Stromal cell of bone marrow (primary cell): ENCODE data around the gene HDC.

Experiments
- DNase-seq: peaks from one replicate; pipeline ENCODE4 v3.0.0-alpha.2; 2012; ENCODE audit warnings: low read depth

HDC gene

DNA sequence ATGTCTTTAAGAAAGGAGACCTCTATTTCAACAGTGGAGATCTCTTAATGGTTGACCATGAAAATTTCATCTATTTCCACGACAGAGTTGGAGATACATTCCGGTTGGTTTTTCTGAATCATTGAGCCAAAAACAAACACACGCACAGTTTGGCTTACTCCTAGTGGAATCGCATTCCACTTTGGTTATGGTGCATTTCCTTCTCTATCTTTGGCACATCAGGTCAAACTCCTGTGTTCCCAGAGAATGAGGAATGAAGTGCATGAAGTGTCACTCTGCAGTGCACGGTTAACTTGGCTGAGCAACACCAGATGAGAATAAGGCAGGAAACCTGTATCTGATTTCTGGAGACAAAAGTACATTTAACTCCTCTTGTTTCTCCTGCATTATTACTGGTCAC lies 38.5 kb downstream of the HDC start:
- DNase-seq = peak; percentile 38

DNA sequence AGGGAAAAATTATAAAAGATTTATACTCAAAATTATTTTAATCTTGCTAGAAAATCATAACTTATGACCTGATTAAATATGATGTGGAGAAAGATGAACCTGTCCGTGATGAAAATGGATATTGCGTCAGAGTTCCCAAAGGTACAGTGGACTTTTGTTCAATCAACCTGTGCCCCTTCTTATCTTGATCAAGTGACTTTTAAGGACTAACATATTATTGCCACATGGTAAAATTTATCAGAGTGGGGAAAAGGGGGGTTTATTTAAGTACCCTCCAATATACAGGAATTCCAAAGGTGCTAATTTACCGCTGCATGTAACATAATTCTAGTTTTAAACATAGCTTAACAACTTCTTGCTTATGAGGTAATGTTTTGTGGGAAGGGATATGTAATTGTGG lies 39.6 kb downstream of the HDC start:
- DNase-seq = no peak

DNA sequence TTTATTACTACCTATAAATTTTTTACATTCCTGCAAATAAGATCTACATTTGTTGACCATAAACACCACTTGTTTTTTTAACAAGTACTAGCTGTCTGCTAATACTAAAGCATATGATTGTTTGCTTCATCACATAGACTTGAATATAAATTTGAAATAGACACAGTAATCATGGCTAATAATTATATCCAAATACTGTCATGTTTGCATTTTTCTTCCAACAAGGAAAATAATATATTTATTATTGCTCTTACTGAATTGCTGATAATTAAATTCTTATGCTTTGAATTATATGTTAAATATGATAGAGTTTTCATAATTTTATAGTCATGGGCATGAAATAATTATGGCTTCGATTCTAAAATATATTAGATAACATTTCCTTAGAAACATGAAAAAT lies 40.5 kb downstream of the HDC start:
- no peak for DNase-seq

DNA sequence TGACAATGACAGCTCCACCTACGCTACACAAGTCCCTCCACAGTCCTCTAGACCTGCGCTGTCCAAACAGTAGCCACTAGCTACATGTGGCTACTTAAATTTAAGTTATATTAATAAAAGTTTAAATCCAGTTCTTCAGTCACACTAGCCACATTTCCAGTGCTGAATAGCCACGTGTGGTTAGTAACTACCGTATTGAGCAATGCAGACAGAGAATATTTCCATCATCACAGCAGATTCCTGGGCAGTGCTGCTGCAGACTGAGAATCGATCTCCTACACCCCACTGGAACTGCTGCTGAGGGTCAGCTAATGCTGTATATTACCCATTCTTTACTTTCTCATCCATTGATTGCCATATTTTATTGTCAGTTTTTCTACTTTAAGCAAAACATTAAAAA lies 40.9 kb downstream of the HDC start:
- no peak for DNase-seq

DNA sequence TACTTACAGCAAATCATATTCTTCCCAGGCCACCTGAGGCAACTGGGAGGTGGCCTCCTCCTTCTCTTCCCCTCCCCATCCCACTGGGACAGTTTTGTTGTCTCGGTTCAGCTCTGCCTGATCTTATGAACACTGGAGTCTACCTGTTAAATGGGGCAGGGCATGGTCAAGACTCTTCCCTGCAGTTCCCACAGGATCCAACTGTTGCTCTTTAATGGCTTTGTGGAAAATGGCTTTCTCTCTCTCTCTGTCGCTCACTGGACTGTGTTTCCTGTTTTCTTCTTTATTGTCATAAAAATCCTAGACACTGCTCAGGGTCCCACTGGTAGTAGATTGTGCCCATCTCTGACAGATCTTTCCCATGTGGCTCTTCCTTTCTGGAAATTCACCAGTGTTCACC lies 43.3 kb downstream of the HDC start:
- DNase-seq = no peak

DNA sequence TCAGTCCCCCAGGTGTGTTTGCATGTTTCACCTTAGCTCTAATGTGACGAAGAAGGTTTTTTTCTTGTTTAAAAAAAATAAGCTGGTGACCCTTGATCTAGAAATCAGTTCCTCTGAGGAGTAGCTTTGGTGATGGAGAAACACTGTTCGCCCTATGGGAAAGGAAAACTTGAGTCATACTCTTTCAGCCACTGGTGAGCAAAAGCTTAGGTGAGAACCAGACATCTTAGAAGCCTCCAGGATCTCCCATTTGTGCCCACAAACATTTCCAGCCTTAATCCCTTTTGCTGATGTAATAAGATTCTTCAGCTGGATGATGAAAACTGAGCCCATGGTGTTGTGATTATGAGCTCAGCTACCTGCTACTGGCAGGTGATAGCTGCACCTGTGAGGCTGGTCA lies 45.7 kb downstream of the HDC start:
- DNase-seq = no peak

DNA sequence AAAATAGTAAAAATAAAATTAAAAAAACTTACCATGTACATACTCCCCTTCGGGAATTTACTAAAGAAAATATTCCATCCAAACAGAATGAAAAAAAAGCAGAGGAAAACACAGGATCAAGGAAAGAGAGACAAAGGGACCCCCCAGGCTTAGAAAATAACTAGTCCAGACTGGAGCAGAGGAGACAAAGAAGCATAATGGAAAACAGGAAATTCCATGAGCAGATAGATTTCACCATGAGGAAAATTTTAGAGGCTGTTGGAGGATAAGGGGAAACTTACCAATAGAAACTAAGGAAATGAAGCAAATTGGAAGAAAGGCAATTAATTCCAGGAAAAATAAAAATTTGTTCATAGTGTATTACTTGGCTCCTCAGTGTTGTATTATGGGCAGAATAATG lies 46.8 kb downstream of the HDC start:
- no peak for DNase-seq

DNA sequence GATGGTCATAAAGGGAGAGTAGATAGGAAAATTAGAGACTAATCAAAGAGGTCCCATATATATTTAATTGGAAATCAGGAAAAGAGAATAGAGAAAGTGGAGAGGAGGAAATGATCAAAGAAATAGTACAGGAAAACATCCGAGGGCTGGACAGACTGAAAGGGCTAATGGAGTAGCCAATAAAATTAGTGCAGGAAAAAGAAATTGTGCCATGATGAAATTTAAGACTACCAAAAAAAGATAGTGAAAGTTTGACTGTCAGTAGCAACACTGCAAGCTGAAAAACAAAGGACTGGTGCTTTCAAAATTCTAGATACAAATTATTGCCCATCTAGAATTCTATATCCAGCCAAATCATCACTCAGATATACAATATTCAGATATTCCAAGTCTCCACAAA lies 47.2 kb downstream of the HDC start:
- no peak for DNase-seq

DNA sequence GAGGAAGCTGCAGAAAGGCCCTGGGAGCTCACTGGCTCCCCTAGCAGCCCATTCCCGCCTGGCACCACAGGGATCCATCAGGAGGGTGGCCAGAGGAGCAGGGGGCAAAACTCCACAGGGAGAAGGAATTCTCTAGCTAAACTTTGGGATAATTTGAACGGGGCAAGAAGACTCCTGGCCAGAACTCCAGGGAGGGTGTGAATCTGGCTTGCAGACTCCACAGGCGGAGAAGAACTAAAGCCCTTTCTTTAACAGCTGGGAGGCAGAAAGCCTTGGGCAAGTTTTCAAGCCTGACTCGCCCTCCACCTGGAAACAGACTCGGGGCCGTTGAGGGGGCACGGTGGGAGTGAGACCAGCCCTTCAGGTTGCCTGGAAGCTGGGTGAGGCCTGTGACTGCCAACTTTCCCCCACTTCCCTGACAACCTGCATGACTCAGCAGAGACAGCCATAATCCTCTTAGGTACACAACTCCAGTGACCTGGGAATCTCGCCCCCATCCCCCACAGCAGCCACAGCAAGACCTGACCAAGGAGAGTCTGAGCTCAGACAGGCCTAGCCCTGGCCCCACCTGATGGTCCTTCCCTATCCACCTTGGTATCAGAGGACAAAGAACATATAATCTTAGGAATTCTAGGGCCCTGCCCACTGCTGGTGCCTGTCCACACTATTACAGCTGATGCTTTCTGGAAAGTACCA lies 54.9 kb downstream of the HDC start:
- no peak for DNase-seq

DNA sequence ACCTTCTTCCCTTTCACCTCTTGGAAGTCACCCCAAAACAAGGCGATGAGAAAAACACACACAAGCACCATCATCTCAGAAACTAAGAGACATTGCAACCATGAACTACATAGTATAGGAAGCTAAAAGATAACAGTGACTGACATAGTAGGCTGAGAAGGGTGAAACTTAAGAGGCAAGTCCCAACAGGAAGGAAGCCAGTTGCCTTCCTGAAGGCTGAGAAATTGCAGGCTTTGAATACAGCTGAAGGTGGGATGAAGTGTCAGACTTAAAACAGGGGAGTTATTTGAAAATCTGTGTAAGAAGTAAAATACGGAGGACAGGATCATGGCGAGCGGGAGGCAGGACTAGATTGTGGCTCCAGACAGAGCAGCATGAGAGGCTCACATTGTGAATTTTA lies 55.7 kb downstream of the HDC start:
- no peak for DNase-seq

DNA sequence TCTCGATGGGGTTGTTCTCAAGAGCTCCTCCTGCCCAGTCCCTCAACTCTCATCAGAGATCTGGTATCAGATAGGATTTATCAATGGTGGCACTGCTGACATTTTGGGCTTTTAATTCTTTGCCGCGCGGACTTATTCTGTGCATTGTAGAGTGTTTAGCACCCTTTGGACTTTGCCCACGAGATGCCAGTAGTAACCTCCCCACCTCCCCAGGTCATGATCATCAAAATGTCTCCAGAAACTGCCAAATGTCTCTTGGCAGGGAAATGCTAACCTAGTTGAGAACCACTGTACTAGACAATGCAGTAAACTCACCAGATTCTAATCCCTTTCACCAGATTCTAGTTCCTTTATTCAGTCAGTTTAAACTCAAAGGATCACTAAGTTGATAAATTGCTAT lies 59.5 kb downstream of the HDC start:
- no peak for DNase-seq

DNA sequence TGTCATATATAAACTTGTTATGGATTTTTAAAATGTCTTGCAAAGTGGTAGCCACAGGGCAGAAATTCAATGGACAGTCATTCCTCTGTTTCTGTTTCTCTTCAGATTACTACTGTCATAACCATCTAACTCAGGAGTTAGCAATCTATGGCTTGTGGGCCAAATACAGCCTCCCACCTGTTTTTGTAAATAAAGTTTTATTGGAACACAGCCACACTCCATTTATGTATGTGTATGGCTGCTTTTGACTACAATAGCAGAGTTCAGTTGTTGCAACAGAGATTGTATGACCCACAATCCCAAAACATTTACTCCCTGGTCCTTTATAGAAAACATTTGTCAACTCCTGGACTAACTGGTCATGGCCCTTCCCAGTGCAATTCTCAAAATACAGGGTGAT lies 63.5 kb downstream of the HDC start:
- DNase-seq = no peak

DNA sequence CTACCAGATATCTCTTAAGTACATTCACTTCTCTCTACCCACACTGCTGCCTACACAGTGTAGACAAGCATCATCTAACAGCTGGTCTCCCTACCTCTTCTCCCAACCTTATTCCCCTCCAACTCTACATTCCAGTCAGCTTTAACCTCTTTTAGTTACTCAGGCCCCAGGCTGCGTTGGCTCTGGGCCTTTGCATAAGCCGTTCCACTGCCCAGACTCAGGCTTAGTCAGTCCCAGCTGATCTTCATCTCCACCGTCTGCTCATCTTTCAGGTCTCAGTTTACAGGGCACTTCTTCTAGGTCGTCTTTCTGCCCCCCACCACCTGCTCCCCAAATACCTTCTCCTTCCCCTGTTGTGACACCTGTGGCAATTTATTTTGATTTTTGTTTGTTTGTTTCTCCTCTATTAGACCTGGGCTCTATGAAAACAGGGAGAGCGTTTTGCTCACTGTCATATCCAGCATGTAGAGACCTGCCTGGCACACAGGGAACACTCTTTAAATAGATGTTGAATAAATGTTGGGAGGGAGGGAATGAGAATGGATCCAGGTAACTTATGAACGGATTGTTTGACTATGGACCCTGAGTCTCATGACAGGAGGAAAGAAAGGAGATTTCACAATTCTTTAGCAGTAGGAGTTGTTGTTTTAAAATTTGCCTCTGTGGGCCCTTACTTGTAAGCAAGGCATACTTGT lies 72.5 kb downstream of the HDC start:
- no peak for DNase-seq

DNA sequence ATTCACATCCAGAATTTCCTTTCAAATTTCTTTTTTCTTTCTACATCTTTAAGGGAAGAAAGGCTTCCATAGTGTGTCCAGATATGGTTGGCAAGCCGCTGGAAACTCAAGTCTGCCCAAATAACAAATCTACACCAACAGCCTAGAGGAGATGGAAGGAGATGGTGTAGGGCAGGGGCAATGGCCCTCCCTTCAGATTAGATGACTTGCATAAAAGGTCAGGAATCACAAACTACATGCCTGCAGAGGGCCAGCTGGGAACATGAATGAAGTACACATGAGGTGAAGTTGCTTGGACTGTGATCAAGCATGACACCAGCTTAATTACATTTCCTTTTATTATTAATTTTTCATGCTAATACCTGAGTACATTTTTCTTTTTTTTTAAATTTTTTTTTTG lies 73.4 kb downstream of the HDC start:
- no peak for DNase-seq
